ENCODE measurements around the gene JAKMIP3. TPM values are rescaled to one million over a fixed set of nuclear protein-coding genes. Genes with fewer than 3 reads are reported as not detected.

JAKMIP3 gene
- total RNA-seq, 1 experiment from 2014 or later: not detected

DNA sequence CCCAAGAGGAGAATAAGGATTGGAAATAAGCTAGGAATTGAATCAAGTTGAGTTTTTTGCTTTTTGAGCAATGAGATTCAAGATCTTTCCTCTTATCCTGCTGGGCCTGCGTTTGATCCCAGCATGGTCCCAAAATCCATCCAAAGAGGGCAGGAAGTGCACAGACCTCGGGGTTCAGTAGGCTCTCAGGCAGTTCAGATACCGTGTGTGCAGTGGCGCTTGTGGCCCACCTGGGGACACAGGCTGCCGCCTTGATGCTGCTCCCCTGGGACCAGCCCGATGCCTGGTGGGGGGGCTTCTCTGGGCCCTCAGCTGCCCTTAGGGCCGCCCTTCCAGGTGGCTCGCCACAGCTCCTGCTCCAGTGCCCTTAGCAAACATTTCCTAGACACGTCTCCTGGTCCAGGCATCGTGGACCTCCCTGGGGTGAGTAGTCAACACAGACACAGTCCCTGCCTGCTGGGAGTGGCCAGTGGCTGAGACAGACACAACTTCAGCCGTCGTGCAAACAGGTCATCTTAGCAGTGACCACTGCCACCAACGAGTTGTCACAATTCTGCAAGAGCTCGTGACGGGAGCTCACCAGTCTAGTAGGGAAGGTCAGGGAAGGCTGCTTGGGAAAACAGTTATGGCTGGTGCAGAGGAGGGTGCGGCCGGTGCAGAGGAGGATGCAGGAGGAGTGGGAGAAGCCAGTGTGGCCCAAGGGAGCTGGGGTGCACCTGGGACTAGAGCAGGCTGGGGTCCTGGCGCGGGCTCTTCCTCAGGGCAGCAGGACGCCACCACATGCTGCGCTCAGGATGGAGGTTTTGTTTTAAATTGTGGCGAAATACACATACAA is 21.7 kb upstream of the JAKMIP3 start:
- Mint-ChIP-seq H3K27ac (ENCODE audit: low read depth, unreplicated experiment) (no peak overlapping the region), H3K36me3 (ENCODE audit: insufficient read depth, unreplicated experiment) (no peaks in the 10 kb centered on the region), H3K27me3 (ENCODE audit: insufficient read depth, unreplicated experiment) (peaks cover 30% of the 10 kb centered on the region), H3K9me3 (ENCODE audit: unreplicated experiment) (no peaks in the 10 kb centered on the region), H3K4me3 (ENCODE audit: unreplicated experiment) (no peak overlapping the region), H3K4me1 (ENCODE audit: insufficient read depth, unreplicated experiment) (no peaks in the 10 kb centered on the region)
- intact Hi-C loops (cut with micrococcal nuclease): no loop called here
- DNase-seq (ENCODE audit: unreplicated experiment): no peak
- ChIA-PET CTCF (interaction anchor here (1.5 to 2.0 kb wide), 2 partner anchors 21 kb away, joined by 6 to 8 read pairs; no protein-coding TSS in a partner anchor), POLR2A (no interaction called here)
- no TSS peak for BruUV-seq (replicated peaks)
- TF ChIP-seq, protein P1, sequence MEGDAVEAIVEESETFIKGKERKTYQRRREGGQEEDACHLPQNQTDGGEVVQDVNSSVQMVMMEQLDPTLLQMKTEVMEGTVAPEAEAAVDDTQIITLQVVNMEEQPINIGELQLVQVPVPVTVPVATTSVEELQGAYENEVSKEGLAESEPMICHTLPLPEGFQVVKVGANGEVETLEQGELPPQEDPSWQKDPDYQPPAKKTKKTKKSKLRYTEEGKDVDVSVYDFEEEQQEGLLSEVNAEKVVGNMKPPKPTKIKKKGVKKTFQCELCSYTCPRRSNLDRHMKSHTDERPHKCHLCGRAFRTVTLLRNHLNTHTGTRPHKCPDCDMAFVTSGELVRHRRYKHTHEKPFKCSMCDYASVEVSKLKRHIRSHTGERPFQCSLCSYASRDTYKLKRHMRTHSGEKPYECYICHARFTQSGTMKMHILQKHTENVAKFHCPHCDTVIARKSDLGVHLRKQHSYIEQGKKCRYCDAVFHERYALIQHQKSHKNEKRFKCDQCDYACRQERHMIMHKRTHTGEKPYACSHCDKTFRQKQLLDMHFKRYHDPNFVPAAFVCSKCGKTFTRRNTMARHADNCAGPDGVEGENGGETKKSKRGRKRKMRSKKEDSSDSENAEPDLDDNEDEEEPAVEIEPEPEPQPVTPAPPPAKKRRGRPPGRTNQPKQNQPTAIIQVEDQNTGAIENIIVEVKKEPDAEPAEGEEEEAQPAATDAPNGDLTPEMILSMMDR (IDR thresholded peaks at IDR 0.05; ENCODE audit: unreplicated experiment): no peak

DNA sequence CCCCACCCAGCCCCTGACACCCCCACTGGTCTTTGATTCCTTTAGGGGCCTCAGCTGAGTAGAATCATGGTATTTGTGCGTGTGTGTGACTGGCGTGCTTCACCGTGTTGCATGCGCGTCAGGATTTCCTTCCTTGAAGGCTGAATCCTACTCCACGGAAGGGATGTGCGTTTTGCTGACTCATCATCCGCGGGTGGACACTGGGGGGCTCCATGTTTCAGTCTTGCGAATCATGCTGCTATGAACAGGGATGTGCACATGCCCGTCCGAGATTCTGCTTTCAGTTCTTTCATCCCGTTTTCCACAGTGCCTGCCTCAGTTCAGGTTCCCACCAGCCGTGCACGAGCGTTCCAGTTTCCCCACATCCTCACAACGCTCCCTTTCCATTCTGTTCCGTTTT is 20.9 kb upstream of the JAKMIP3 start:
- BruUV-seq (replicated peaks): no TSS peak

DNA sequence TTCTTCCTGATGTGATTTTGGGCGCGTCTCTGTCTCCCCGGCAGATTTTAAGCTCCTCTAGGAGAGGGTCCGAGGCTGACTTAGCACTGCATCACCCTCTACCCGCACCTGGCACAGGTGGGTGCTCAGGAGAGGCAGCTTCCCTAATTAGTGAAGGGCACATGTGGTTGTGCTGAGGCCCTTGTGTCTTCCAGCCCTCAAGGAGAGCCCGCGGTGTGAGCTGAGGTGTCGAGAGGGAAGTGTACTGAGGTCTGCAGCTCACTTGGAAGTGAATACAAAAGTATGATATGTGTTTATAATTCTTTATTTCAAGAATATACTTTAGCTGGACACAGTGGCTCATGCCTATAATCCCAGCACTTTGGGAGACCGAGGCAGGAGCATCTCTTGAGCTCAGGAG is 20.4 kb upstream of the JAKMIP3 start:
- Mint-ChIP-seq H3K27me3 (ENCODE audit: insufficient read depth, unreplicated experiment) (peaks cover 42% of the 10 kb centered on the region), H3K4me3 (ENCODE audit: unreplicated experiment) (no peak overlapping the region), H3K27ac (ENCODE audit: low read depth, unreplicated experiment) (no peak overlapping the region), H3K9me3 (ENCODE audit: unreplicated experiment) (peaks cover 7% of the 10 kb centered on the region), H3K36me3 (ENCODE audit: insufficient read depth, unreplicated experiment) (no peaks in the 10 kb centered on the region), H3K4me1 (ENCODE audit: insufficient read depth, unreplicated experiment) (no peaks in the 10 kb centered on the region)
- DNase-seq (ENCODE audit: unreplicated experiment): no peak
- ChIA-PET CTCF (interaction anchor here (0.6 to 2.0 kb wide), 5 partner anchors 15 to 1915 kb away, joined by 3 to 8 read pairs (median 3); no protein-coding TSS in a partner anchor), POLR2A (no interaction called here)
- TF ChIP-seq, protein P1 (IDR thresholded peaks at IDR 0.05; ENCODE audit: unreplicated experiment): no peak
- intact Hi-C loops (cut with micrococcal nuclease): no loop called here
- no TSS peak for BruUV-seq (replicated peaks)

More for the DNA sequence above, 20.9 kb upstream of the JAKMIP3 start:
- no peak overlapping the region for H3K27ac Mint-ChIP-seq (ENCODE audit: low read depth, unreplicated experiment)
- H3K4me1 Mint-ChIP-seq (ENCODE audit: insufficient read depth, unreplicated experiment): no peaks in the 10 kb centered on the region
- ChIA-PET POLR2A (no interaction called here), CTCF (interaction anchor here (0.6 to 2.0 kb wide), 3 partner anchors 15 to 1297 kb away, joined by 3 to 8 read pairs (median 3); no protein-coding TSS in a partner anchor)
- H3K4me3 Mint-ChIP-seq (ENCODE audit: unreplicated experiment): no peak overlapping the region
- no peaks in the 10 kb centered on the region for H3K36me3 Mint-ChIP-seq (ENCODE audit: insufficient read depth, unreplicated experiment)
- intact Hi-C loops (cut with micrococcal nuclease): no loop called here
- peaks cover 37% of the 10 kb centered on the region for H3K27me3 Mint-ChIP-seq (ENCODE audit: insufficient read depth, unreplicated experiment)
- DNase-seq (ENCODE audit: unreplicated experiment): no peak
- H3K9me3 Mint-ChIP-seq (ENCODE audit: unreplicated experiment): peaks cover 2% of the 10 kb centered on the region
- TF ChIP-seq, protein P1 (IDR thresholded peaks at IDR 0.05; ENCODE audit: unreplicated experiment): no peak

DNA sequence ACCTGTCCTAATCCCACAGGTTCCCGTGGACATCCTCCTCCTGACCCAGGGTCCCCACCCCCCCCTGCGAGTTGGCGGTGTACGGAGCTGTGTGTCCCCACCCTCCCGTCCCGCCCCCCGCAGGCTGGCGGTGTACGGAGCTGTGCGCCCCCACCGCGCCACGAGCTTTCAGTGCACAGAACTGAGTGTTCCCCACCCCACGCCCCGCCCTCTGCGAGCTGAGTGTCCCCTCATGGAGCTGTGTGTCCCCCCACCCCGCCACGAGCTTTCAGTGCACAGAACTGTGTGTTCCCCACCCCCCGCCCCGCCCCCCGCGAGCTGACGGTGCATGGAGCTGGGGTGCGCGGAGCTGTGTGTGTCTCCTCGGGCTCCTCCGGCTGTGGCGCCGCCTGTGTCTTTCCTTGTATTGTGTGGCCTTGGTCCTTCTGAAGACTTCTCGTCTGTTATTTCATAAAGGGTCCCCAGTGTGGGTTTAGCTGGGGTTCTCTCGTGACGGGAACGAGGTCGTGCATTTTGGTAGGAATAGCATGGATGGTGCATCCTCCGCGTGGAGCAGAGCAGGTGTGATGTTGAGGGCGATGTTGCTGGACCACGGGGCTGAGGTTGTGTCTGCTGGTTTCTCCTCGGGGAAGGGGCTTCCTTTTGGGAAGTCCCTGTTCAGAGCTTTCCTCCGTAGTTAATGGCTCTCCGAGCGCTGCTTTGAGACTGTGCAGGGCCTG is 18.0 kb upstream of the JAKMIP3 start:
- no TSS peak for BruUV-seq (replicated peaks)
- DNase-seq (ENCODE audit: unreplicated experiment): no peak
- peaks cover 31% of the 10 kb centered on the region for H3K27me3 Mint-ChIP-seq (ENCODE audit: insufficient read depth, unreplicated experiment)
- TF ChIP-seq, protein P1 (IDR thresholded peaks at IDR 0.05; ENCODE audit: unreplicated experiment): no peak
- intact Hi-C loops (cut with micrococcal nuclease): no loop called here
- no peaks in the 10 kb centered on the region for H3K4me1 Mint-ChIP-seq (ENCODE audit: insufficient read depth, unreplicated experiment)
- H3K4me3 Mint-ChIP-seq (ENCODE audit: unreplicated experiment): no peak overlapping the region
- CTCF ChIA-PET: interaction anchor here (0.6 to 1.2 kb wide), 4 partner anchors 18 to 1922 kb away, joined by 3 to 4 read pairs (median 3); partner anchors contain the start of gene JAKMIP3
- no peak overlapping the region for H3K27ac Mint-ChIP-seq (ENCODE audit: low read depth, unreplicated experiment)
- H3K9me3 Mint-ChIP-seq (ENCODE audit: unreplicated experiment): peaks cover 16% of the 10 kb centered on the region
- H3K36me3 Mint-ChIP-seq (ENCODE audit: insufficient read depth, unreplicated experiment): no peaks in the 10 kb centered on the region
- POLR2A ChIA-PET: interaction anchor here (1.1 kb wide), 2 partner anchors 25 to 103 kb away, joined by 3 read pairs; no protein-coding TSS in a partner anchor
